ENCODE measurements around the gene ANKS1A. TPM values are rescaled to one million over a fixed set of nuclear protein-coding genes. Genes with fewer than 3 reads are reported as not detected.

Gene ANKS1A
- total RNA-seq, 3 donors from 2014 or later (not counting 1 experiment from before 2014, with no cell fraction given) = 10.4 to 11.5 (median 10.9) TPM

DNA sequence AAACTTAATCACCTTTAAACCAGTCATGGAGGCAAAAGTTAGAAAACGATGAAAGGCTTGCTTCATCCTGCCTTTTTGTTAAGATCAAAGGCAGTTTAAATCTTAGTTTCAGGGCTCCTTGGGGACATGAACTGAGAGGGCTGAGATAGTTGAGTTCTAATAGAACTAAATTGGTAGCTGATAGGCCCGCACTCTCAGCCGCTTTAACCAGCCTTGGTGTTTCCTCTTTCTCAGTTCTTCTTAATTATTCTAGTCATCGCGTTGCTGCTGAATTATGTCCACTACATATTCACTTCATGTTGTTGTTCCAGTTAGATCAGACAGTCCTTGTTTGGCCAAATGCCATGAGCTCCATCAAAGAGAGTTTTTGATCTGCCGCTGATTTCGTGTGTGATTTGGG is 72.5 kb downstream of the ANKS1A start:
- Histone ChIP-seq H3K36me3 (ENCODE audit: control insufficient read depth, insufficient read depth, low read length) (peaks cover 2% of the 10 kb centered on the region), H3K4me3 (ENCODE audit: low read length) (no peak overlapping the region), H3K27me3 (ENCODE audit: control insufficient read depth, insufficient read depth, low read length) (no peaks in the 10 kb centered on the region), H3K9me3 (ENCODE audit: control insufficient read depth, insufficient read depth, low read length) (no peaks in the 10 kb centered on the region), H3K4me1 (ENCODE audit: control insufficient read depth, insufficient read depth, low read length) (no peaks in the 10 kb centered on the region), H3K27ac (ENCODE audit: low read length) (no peak overlapping the region)
- intact Hi-C loops (cut with micrococcal nuclease) = no loop called here
- H3K4me1 Mint-ChIP-seq = peaks cover 0 to 10% of the 10 kb centered on the region in 2 donors
- no peak overlapping the region for H3K4me3 Mint-ChIP-seq
- TF ChIP-seq, protein P1, sequence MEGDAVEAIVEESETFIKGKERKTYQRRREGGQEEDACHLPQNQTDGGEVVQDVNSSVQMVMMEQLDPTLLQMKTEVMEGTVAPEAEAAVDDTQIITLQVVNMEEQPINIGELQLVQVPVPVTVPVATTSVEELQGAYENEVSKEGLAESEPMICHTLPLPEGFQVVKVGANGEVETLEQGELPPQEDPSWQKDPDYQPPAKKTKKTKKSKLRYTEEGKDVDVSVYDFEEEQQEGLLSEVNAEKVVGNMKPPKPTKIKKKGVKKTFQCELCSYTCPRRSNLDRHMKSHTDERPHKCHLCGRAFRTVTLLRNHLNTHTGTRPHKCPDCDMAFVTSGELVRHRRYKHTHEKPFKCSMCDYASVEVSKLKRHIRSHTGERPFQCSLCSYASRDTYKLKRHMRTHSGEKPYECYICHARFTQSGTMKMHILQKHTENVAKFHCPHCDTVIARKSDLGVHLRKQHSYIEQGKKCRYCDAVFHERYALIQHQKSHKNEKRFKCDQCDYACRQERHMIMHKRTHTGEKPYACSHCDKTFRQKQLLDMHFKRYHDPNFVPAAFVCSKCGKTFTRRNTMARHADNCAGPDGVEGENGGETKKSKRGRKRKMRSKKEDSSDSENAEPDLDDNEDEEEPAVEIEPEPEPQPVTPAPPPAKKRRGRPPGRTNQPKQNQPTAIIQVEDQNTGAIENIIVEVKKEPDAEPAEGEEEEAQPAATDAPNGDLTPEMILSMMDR (IDR thresholded peaks at IDR 0.05) = no peak
- H3K9me3 Mint-ChIP-seq = no peaks in the 10 kb centered on the region
- H3K27ac Mint-ChIP-seq = no peak overlapping the region
- ATAC-seq (no peak), DNase-seq (no peak)
- H3K27me3 Mint-ChIP-seq (ENCODE audit: low read depth in 2 of 2) = no peaks in the 10 kb centered on the region
- H3K36me3 Mint-ChIP-seq = no peaks in the 10 kb centered on the region
- 84% methylated on average over 7 of the region's 7 CpGs for WGBS (ENCODE audit: insufficient coverage)

DNA sequence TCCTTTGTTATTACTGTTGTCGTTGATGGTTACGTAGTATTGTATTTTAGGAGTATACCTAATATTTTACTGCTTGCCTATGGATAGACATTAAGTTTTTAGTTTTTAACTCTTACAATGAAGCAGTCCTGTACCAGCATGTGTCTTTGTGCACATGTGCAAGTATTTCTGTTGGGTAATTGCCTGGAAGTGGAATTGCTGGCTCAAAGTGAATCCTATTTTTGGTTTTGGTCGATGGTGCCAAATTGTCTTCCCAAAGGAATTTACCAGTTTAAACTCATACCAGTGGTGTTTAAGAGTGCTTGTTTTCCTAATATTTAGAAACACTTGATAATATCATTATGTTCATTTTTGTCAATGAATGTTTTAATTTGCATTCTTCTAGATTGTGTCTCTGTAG is 75.5 kb downstream of the ANKS1A start:
- H3K4me1 Mint-ChIP-seq = peaks cover 0 to 17% of the 10 kb centered on the region in 2 donors
- H3K9me3 Mint-ChIP-seq = no peaks in the 10 kb centered on the region
- intact Hi-C loops (cut with micrococcal nuclease) = no loop called here
- no peaks in the 10 kb centered on the region for H3K36me3 ChIP-seq (ENCODE audit: control insufficient read depth, insufficient read depth, low read length)
- DNase-seq (no peak), ATAC-seq (no peak)
- no peak overlapping the region for H3K4me3 Mint-ChIP-seq
- TF ChIP-seq, protein P1 (IDR thresholded peaks at IDR 0.05) = no peak
- no peak overlapping the region for H3K27ac Mint-ChIP-seq
- no peaks in the 10 kb centered on the region for H3K9me3 ChIP-seq (ENCODE audit: control insufficient read depth, insufficient read depth, low read length)
- H3K4me1 ChIP-seq (ENCODE audit: control insufficient read depth, insufficient read depth, low read length) = no peaks in the 10 kb centered on the region
- no CpG with 5 or more reads among the region's 3 CpGs for WGBS (ENCODE audit: insufficient coverage)
- no peaks in the 10 kb centered on the region for H3K36me3 Mint-ChIP-seq
- H3K27ac ChIP-seq (ENCODE audit: low read length) = no peak overlapping the region
- H3K27me3 Mint-ChIP-seq (ENCODE audit: low read depth in 2 of 2) = no peaks in the 10 kb centered on the region
- no peaks in the 10 kb centered on the region for H3K27me3 ChIP-seq (ENCODE audit: control insufficient read depth, insufficient read depth, low read length)
- H3K4me3 ChIP-seq (ENCODE audit: low read length) = no peak overlapping the region

DNA sequence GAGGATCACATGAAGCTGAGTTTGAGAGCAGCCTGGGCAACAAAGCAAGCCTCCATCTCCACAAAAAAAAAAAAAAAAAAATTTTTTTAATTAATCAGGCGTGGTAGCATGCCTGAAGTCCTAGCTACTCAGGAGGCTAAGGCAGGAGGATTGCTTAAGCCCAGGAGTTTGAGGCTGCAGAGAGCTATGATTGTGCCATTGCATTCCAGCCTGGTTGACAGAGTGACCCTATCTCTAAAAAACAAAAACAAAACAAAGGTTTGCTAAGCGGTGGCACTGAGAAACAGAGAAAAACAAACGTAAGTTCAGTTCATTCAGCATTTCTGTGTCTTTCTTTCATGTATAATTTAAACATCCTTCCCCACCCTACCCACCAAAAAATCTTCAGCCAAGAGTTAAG is 78.4 kb downstream of the ANKS1A start:
- no peaks in the 10 kb centered on the region for H3K36me3 Mint-ChIP-seq
- intact Hi-C loops (cut with micrococcal nuclease) = no loop called here
- H3K27me3 Mint-ChIP-seq (ENCODE audit: low read depth in 2 of 2) = no peaks in the 10 kb centered on the region
- no peaks in the 10 kb centered on the region for H3K4me1 ChIP-seq (ENCODE audit: control insufficient read depth, insufficient read depth, low read length)
- WGBS (ENCODE audit: insufficient coverage) = 97% methylated on average over 3 of the region's 3 CpGs
- no peak overlapping the region for H3K4me3 ChIP-seq (ENCODE audit: low read length)
- H3K9me3 Mint-ChIP-seq = no peaks in the 10 kb centered on the region
- H3K36me3 ChIP-seq (ENCODE audit: control insufficient read depth, insufficient read depth, low read length) = peaks cover 15% of the 10 kb centered on the region
- no peak overlapping the region for H3K27ac Mint-ChIP-seq
- H3K4me1 Mint-ChIP-seq = peaks cover 0 to 12% of the 10 kb centered on the region in 2 donors
- DNase-seq (no peak), ATAC-seq (no peak)
- no peak overlapping the region for H3K27ac ChIP-seq (ENCODE audit: low read length)
- no peaks in the 10 kb centered on the region for H3K9me3 ChIP-seq (ENCODE audit: control insufficient read depth, insufficient read depth, low read length)
- no peak overlapping the region for H3K4me3 Mint-ChIP-seq
- TF ChIP-seq, protein P1 (IDR thresholded peaks at IDR 0.05) = no peak
- H3K27me3 ChIP-seq (ENCODE audit: control insufficient read depth, insufficient read depth, low read length) = no peaks in the 10 kb centered on the region

DNA sequence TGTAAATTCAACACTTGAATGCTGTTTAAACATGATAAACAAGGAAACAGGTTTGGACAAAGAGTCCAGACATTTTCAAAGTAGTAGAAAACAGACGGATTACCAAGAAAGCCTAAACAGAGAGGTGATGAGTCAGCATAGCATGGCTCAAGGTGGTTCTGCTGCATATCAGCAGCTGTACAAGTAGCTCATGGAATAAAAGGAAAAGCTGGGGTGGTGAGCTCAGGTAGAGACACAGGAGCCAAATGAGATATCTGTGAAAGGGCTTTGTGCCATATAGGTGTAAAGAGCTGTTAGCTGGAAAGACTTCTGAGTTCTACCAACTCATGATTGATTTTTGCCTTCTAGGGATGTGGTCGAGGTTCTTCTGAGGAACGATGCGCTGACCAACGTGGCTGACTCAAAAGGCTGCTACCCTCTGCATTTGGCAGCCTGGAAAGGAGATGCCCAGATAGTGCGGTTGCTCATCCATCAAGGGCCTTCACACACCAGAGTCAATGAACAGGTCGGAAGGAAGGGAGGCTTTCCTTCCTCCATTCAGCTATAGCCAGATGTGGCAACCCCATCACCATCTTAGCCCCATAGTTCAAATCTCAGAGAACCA is 80.7 kb downstream of the ANKS1A start:
- no peaks in the 10 kb centered on the region for H3K27me3 ChIP-seq (ENCODE audit: control insufficient read depth, insufficient read depth, low read length)
- H3K27ac ChIP-seq (ENCODE audit: low read length) = no peak overlapping the region
- peaks cover 0 to 7% of the 10 kb centered on the region in 2 donors for H3K4me1 Mint-ChIP-seq
- TF ChIP-seq, protein P1 (IDR thresholded peaks at IDR 0.05) = no peak
- intact Hi-C loops (cut with micrococcal nuclease) = no loop called here
- no peaks in the 10 kb centered on the region for H3K9me3 Mint-ChIP-seq
- H3K4me1 ChIP-seq (ENCODE audit: control insufficient read depth, insufficient read depth, low read length) = no peaks in the 10 kb centered on the region
- DNase-seq (no peak), ATAC-seq (no peak)
- no peak overlapping the region for H3K27ac Mint-ChIP-seq
- H3K36me3 Mint-ChIP-seq = no peaks in the 10 kb centered on the region
- WGBS (ENCODE audit: insufficient coverage) = 94% methylated on average over 7 of the region's 7 CpGs
- H3K27me3 Mint-ChIP-seq (ENCODE audit: low read depth in 2 of 2) = no peaks in the 10 kb centered on the region
- H3K4me3 ChIP-seq (ENCODE audit: low read length) = no peak overlapping the region
- H3K4me3 Mint-ChIP-seq = no peak overlapping the region
- H3K36me3 ChIP-seq (ENCODE audit: control insufficient read depth, insufficient read depth, low read length) = peaks cover 15% of the 10 kb centered on the region
- no peaks in the 10 kb centered on the region for H3K9me3 ChIP-seq (ENCODE audit: control insufficient read depth, insufficient read depth, low read length)

Measured in natural killer cell (primary cell).